Activated naive CD4-positive, alpha-beta T cell treated with anti-CD3 and anti-CD28 coated beads for 36 hours (primary cell): ENCODE data around the gene APLN. TPM values are rescaled to one million over a fixed set of nuclear protein-coding genes. Genes with fewer than 3 reads are reported as not detected.

Experiments
- CTCF ChIA-PET: fragments of 350-600 bp; sonication (Branson Sonifier 250); formaldehyde crosslinking; loops from one replicate; lab custom pipeline; 2021; ENCODE audit warnings: antibody characterized with exemption; lab: Charles Lee
- DNase-seq: peaks from one replicate; pipeline ENCODE4 v3.0.0-alpha.2; 2020
- H3K27ac Mint-ChIP-seq: one replicate; pipeline ENCODE4 v1.8.0; 2021; ENCODE audit warnings: mild to moderate bottlenecking, mixed read lengths
- H3K27me3 Mint-ChIP-seq: one replicate; pipeline ENCODE4 v1.8.0; 2021; ENCODE audit warnings: low read depth, mixed read lengths
- H3K36me3 Mint-ChIP-seq: one replicate; pipeline ENCODE4 v1.8.0; 2021; ENCODE audit warnings: low read depth, mixed read lengths
- H3K4me1 Mint-ChIP-seq: one replicate; pipeline ENCODE4 v1.8.0; 2021; ENCODE audit warnings: low read depth, mixed read lengths
- H3K4me3 Mint-ChIP-seq: one replicate; pipeline ENCODE4 v1.8.0; 2021; ENCODE audit warnings: mild to moderate bottlenecking, moderate library complexity, mixed read lengths
- H3K9me3 Mint-ChIP-seq: one replicate; pipeline ENCODE4 v1.8.0; 2021; ENCODE audit warnings: mixed read lengths
- intact Hi-C: fragments of 100-400 bp; cut with micrococcal nuclease; formaldehyde crosslinking; loops from one replicate; pipeline ENCODE4 v1.15.1; 2023
- total RNA-seq, 2 experiments: library from RNA; stranded (reverse); gene quantifications; one replicate each; pipeline ENCODE4 v1.2.3, GENCODE V29; 2021

Gene APLN
- total RNA-seq, 2 experiments from 2014 or later: 0.15 to 0.36 TPM

DNA sequence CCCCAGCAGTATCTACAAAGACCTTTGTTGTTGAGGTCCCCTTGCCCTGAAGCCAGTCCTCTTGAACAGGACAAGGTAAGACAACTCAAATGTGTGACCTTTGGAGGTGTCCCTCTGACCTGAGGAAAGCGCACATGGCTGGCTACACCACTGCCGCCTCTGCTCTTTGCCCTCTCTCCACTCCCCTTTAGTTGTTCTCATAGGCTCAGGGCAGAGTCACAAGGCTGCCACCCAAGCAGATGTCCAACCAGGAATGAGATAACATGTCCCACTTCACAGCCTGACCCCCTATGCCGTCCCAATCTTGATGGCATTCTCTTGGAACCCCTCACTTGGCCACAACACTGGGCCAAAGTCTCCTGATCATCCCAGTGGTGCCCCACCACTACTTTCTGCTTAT, 46.3 kb downstream of the APLN start:
- CTCF ChIA-PET: interaction anchor here (1.2 to 3.0 kb wide), 6 partner anchors 22 to 452 kb away, joined by 3 to 20 read pairs (median 4); no protein-coding TSS in a partner anchor
- Mint-ChIP-seq H3K4me3 (no peak overlapping the region), H3K9me3 (no peaks in the 10 kb centered on the region), H3K27me3 (no peaks in the 10 kb centered on the region), H3K4me1 (peaks cover 14% of the 10 kb centered on the region), H3K27ac (no peak overlapping the region), H3K36me3 (no peaks in the 10 kb centered on the region)
- no peak for DNase-seq
- intact Hi-C loops: loop anchor here (5.0 kb wide), 2 partner anchors 44 to 319 kb away; partner anchors contain the start of gene APLN

- Mint-ChIP-seq H3K27me3 (no peaks in the 10 kb centered on the region), H3K27ac (no peak overlapping the region), H3K4me1 (peaks cover 14% of the 10 kb centered on the region), H3K36me3 (no peaks in the 10 kb centered on the region), H3K4me3 (no peak overlapping the region), H3K9me3 (no peaks in the 10 kb centered on the region)
- DNase-seq: peak; percentile 68
- intact Hi-C loops: loop anchor here (1.0 to 5.0 kb wide), 8 partner anchors 30 to 585 kb away; partner anchors contain the start of gene APLN
- CTCF ChIA-PET: interaction anchor here (0.7 to 0.9 kb wide), 2 partner anchors 20 to 345 kb away, joined by 3 to 5 read pairs; no protein-coding TSS in a partner anchor
These were observed 47.8 kb downstream of the APLN start for GRCh38 chrX:129606918-129607317.

GRCh38 chrX:129600981-129601424, 53.8 kb downstream of the APLN start:
- no peak overlapping the region for H3K4me3 Mint-ChIP-seq
- H3K27ac Mint-ChIP-seq: no peak overlapping the region
- no peaks in the 10 kb centered on the region for H3K9me3 Mint-ChIP-seq
- intact Hi-C loops: loop anchor here (5.0 kb wide), 1 partner anchor 241 kb away; the partner anchor contains the start of gene ZDHHC9
- no peaks in the 10 kb centered on the region for H3K36me3 Mint-ChIP-seq
- DNase-seq: peak; percentile 36
- H3K4me1 Mint-ChIP-seq: peaks cover 18% of the 10 kb centered on the region
- CTCF ChIA-PET: interaction anchor here (0.6 to 1.2 kb wide), 11 partner anchors 8 to 940 kb away, joined by 3 to 5 read pairs (median 3); partner anchors contain the start of gene APLN
- H3K27me3 Mint-ChIP-seq: no peaks in the 10 kb centered on the region

GRCh38 chrX:129599996-129600395, 54.8 kb downstream of the APLN start:
- peaks cover 13% of the 10 kb centered on the region for H3K4me1 Mint-ChIP-seq
- no peak for DNase-seq
- CTCF ChIA-PET: interaction anchor here (0.7 to 0.9 kb wide), 2 partner anchors 55 to 153 kb away, joined by 3 read pairs; partner anchors contain the start of gene APLN
- no peaks in the 10 kb centered on the region for H3K27me3 Mint-ChIP-seq
- H3K36me3 Mint-ChIP-seq: no peaks in the 10 kb centered on the region
- H3K27ac Mint-ChIP-seq: no peak overlapping the region
- no peaks in the 10 kb centered on the region for H3K9me3 Mint-ChIP-seq
- intact Hi-C loops: loop anchor here (5.0 kb wide), 1 partner anchor 242 kb away; the partner anchor contains the start of gene ZDHHC9
- H3K4me3 Mint-ChIP-seq: no peak overlapping the region

DNA sequence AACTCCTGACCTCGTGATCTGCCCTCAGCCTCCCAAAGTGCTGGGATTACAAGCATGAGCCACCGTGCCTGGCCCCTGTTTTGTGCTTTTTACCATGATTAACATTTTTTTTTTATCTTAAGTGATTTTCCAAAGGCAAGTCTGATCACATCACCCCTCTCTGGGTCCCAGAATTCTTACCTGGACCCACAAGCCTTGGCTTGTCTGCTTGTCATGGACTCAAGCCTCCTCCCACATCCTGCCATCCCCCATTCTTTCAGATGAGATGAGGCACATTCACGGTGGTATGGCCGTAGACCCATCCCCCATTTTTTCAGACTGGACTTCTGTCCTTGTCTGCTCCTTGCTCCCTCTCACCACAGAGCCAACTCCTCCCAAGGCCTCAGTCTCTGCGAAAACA, 55.3 kb downstream of the APLN start:
- DNase-seq: no peak

GRCh38 chrX:129597905-129598304, 56.9 kb downstream of the APLN start:
- CTCF ChIA-PET: interaction anchor here (0.6 kb wide), 1 partner anchor 546 kb away, joined by 3 read pairs; no protein-coding TSS in a partner anchor
- peaks cover 4% of the 10 kb centered on the region for H3K4me1 Mint-ChIP-seq

More for the DNA sequence above, 55.3 kb downstream of the APLN start:
- intact Hi-C loops: no loop called here
- Mint-ChIP-seq H3K27ac (no peak overlapping the region), H3K4me3 (no peak overlapping the region), H3K36me3 (no peaks in the 10 kb centered on the region), H3K9me3 (no peaks in the 10 kb centered on the region), H3K4me1 (peaks cover 10% of the 10 kb centered on the region), H3K27me3 (no peaks in the 10 kb centered on the region)
- CTCF ChIA-PET: interaction anchor here (0.7 kb wide), 1 partner anchor 972 kb away, joined by 5 read pairs; no protein-coding TSS in a partner anchor

DNA sequence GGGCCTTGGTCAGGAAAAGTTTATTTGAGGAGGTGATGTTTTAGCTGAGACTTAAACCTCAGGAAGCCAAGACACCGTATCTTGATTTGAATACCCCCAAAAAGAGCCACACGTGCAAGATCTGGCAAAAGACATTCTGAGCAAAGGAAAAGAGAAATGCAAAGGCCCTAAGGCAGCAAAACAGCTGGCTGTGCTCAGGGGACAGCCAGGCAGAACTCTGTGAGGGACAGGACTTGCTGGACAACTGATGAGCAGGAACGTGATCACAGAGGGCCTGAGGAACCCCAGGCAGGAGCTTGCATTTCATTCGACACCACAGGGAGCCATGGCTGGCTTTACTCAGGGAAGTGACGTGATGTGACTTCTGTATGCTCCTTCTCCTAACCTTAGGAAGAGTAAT, 58.7 kb downstream of the APLN start:
- no peaks in the 10 kb centered on the region for H3K36me3 Mint-ChIP-seq
- no peak for DNase-seq
- no peak overlapping the region for H3K4me3 Mint-ChIP-seq
- no peaks in the 10 kb centered on the region for H3K9me3 Mint-ChIP-seq
- no peaks in the 10 kb centered on the region for H3K4me1 Mint-ChIP-seq
- H3K27me3 Mint-ChIP-seq: no peaks in the 10 kb centered on the region
- intact Hi-C loops: no loop called here
- no peak overlapping the region for H3K27ac Mint-ChIP-seq
- CTCF ChIA-PET: interaction anchor here (1.3 kb wide), 1 partner anchor 37 kb away, joined by 3 read pairs; no protein-coding TSS in a partner anchor

More at GRCh38 chrX:129597905-129598304, 56.9 kb downstream of the APLN start:
- Mint-ChIP-seq H3K36me3 (no peaks in the 10 kb centered on the region), H3K9me3 (no peaks in the 10 kb centered on the region), H3K4me3 (no peak overlapping the region), H3K27me3 (no peaks in the 10 kb centered on the region), H3K27ac (no peak overlapping the region)
- no peak for DNase-seq
- intact Hi-C loops: no loop called here

Other genes starting within 250 kb of the APLN start
- gene SMARCA1, start 131.5 kb downstream of the APLN start, total RNA-seq: under 1 TPM; 0.36 to 0.44 TPM
- gene OCRL, start 114.7 kb downstream of the APLN start, total RNA-seq: 1 to 10 TPM; 3.6 to 3.9 TPM
- gene XPNPEP2, start 84.0 kb upstream of the APLN start, total RNA-seq: under 1 TPM; 0.21 to 0.27 TPM
- 10 to 100 TPM; 90.3 to 98.7 TPM for gene SASH3, start 125.0 kb upstream of the APLN start, total RNA-seq
- gene ZDHHC9, start 188.9 kb upstream of the APLN start, total RNA-seq: 1 to 10 TPM; 7.1 TPM